Measurements from ENCODE around the gene ACSL4. TPM values are rescaled to one million over a fixed set of nuclear protein-coding genes. Genes with fewer than 3 reads are reported as not detected.

The ACSL4 gene
- total and polyA plus RNA-seq, 10 donors: 10.8 to 109 (median 49.7) TPM

- intact Hi-C loops (cut with DNase I; ENCODE audit: low total_unique reads): no loop called here
- no peak for DNase-seq
- Histone ChIP-seq H3K27me3 (replicated peaks in 1 of 7) (peaks cover 0 to 7% (median 0%) of the 10 kb centered on the region in 7 donors), H3K27ac (no peak overlapping the region), H3K36me3 (peaks cover 0 to 4% (median 0%) of the 10 kb centered on the region in 6 donors), H3K4me3 (no peak overlapping the region), H3K4me1 (peaks cover 0 to 13% (median 0%) of the 10 kb centered on the region in 6 donors), H3K9me3 (no peaks in the 10 kb centered on the region)
- WGBS, 5 donors: 58 to 86% (median 77%) methylated on average over 4 of the region's 4 CpGs
- no peak for TF ChIP-seq POLR2AphosphoS5 (IDR thresholded peaks at IDR 0.05)
- TF ChIP-seq POLR2A (IDR thresholded peaks at IDR 0.05): no peak
- no peak for TF ChIP-seq CTCF (IDR thresholded peaks at IDR 0.05 in 8 of 11, conservative IDR thresholded peaks at IDR 0.05 in 3 of 11)
These were observed 36.8 kb downstream of the ACSL4 start for GRCh38 chrX:109696146-109696740.

- DNase-seq: no peak
- Histone ChIP-seq H3K27me3 (replicated peaks in 1 of 7) (peaks cover 0 to 7% (median 0%) of the 10 kb centered on the region in 7 donors), H3K4me1 (peaks cover 0 to 14% (median 0%) of the 10 kb centered on the region in 6 donors), H3K9me3 (no peaks in the 10 kb centered on the region), H3K4me3 (no peak overlapping the region), H3K36me3 (peaks cover 0 to 4% (median 0%) of the 10 kb centered on the region in 6 donors), H3K27ac (no peak overlapping the region)
- intact Hi-C loops (cut with DNase I; ENCODE audit: low total_unique reads): no loop called here
- TF ChIP-seq CTCF (IDR thresholded peaks at IDR 0.05 in 8 of 11, conservative IDR thresholded peaks at IDR 0.05 in 3 of 11): no peak
- TF ChIP-seq POLR2A (IDR thresholded peaks at IDR 0.05): no peak
- no peak for TF ChIP-seq POLR2AphosphoS5 (IDR thresholded peaks at IDR 0.05)
- WGBS, 5 donors: 71 to 100% (median 87%) methylated on average over 3 of the region's 3 CpGs
These were observed 37.4 kb downstream of the ACSL4 start for GRCh38 chrX:109695637-109696036.

DNA sequence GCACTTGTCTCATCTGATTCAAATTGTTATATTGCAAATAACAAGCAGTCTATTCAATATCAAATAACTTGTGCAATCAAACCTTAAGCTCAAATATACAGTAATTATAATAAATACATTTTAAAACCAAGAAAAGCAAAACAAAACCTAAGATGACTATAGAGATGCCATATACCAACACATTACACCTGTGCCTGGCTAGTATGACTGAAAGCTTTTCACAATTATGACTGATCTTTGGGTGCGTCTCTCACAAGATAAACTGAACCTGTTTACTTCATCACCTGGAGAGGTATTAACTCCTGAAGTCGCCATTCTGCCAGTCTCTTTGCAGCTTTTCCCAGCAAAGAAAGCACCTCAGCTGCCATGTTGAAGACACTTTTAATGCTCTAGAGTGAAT lies 41.3 kb downstream of the ACSL4 start:
- peaks cover 0 to 9% (median 0%) of the 10 kb centered on the region in 6 donors for H3K4me1 ChIP-seq
- 56 to 89% (median 79%) methylated on average over 2 of the region's 2 CpGs for WGBS, 5 donors
- H3K36me3 ChIP-seq: peaks cover 0 to 4% (median 0%) of the 10 kb centered on the region in 6 donors
- no peaks in the 10 kb centered on the region for H3K9me3 ChIP-seq
- peaks cover 0 to 1% (median 0%) of the 10 kb centered on the region in 7 donors for H3K27me3 ChIP-seq (replicated peaks in 1 of 7)
- no peak overlapping the region for H3K27ac ChIP-seq
- no peak overlapping the region for H3K4me3 ChIP-seq
- TF ChIP-seq POLR2A (IDR thresholded peaks at IDR 0.05) (no peak), CTCF (IDR thresholded peaks at IDR 0.05 in 8 of 11, conservative IDR thresholded peaks at IDR 0.05 in 3 of 11) (no peak), POLR2AphosphoS5 (IDR thresholded peaks at IDR 0.05) (no peak)
- intact Hi-C loops (cut with DNase I; ENCODE audit: low total_unique reads): no loop called here
- DNase-seq: no peak

DNA sequence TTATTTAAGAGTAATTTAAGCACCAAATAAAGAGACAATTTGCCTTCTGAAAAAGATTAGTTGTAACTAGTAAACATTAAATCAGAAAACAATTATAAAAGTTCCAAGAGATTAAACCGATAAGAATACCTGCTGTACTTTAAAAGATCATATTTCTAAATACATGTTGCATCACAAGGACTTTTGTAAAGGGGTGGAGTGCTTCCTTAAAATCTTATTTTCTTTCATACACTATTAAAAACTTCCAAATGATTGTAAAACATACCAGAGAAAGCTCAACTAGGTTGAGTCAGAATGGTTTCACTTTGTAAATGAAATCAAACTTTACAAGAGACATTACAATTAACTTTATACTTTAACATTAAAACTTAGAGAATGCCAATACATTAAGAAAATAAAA lies 41.8 kb downstream of the ACSL4 start:
- Histone ChIP-seq H3K27ac (no peak overlapping the region), H3K4me1 (peaks cover 0 to 9% (median 0%) of the 10 kb centered on the region in 6 donors), H3K36me3 (peaks cover 0 to 4% (median 0%) of the 10 kb centered on the region in 6 donors), H3K4me3 (no peak overlapping the region), H3K9me3 (no peaks in the 10 kb centered on the region), H3K27me3 (replicated peaks in 1 of 7) (no peaks in the 10 kb centered on the region)
- DNase-seq: no peak
- WGBS, 5 donors: 34 to 70% (median 59%) methylated on average over 1 of the region's 1 CpG
- TF ChIP-seq POLR2A (IDR thresholded peaks at IDR 0.05): no peak
- no peak for TF ChIP-seq POLR2AphosphoS5 (IDR thresholded peaks at IDR 0.05)
- no peak for TF ChIP-seq CTCF (IDR thresholded peaks at IDR 0.05 in 8 of 11, conservative IDR thresholded peaks at IDR 0.05 in 3 of 11)
- intact Hi-C loops (cut with DNase I; ENCODE audit: low total_unique reads): no loop called here
